Kidney glomerular epithelial cell (primary cell): Measurements from ENCODE around the gene HRAS.
"Not testable (repeated sequence)": the region's sequence is repeated elsewhere in the genome, so short reads cannot be mapped to it uniquely, and the experiment has no call there.

Source experiments
- DNase-seq: peaks from one replicate; lab custom pipeline; 2025; lab: John Stamatoyannopoulos, UW

The HRAS gene

GRCh38 chr11:532986-533585 lies 2.3 kb downstream of the HRAS start:
- DNase-seq = no peak

GRCh38 chr11:532527-532985 lies 2.8 kb downstream of the HRAS start:
- no peak for DNase-seq

- no peak for DNase-seq
These were observed 3.4 kb downstream of the HRAS start for GRCh38 chr11:531919-532526.

GRCh38 chr11:530960-531831 lies 4.2 kb downstream of the HRAS start:
- DNase-seq = no peak

GRCh38 chr11:529728-530411 lies 5.5 kb downstream of the HRAS start:
- DNase-seq = no peak

GRCh38 chr11:528815-529727 lies 6.3 kb downstream of the HRAS start:
- no peak for DNase-seq

- DNase-seq = no peak
These were observed 7.1 kb downstream of the HRAS start for GRCh38 chr11:528166-528814.

GRCh38 chr11:526192-526591 lies 9.2 kb downstream of the HRAS start:
- no peak for DNase-seq

GRCh38 chr11:521177-521688 lies 14.1 kb downstream of the HRAS start:
- DNase-seq = no peak

GRCh38 chr11:520428-521176 lies 14.8 kb downstream of the HRAS start:
- DNase-seq = no peak

GRCh38 chr11:518463-519202 lies 16.7 kb downstream of the HRAS start:
- peak; percentile 88 for DNase-seq

- DNase-seq = not testable (repeated sequence)
These were observed 18.3 kb downstream of the HRAS start for GRCh38 chr11:516918-517685.

GRCh38 chr11:516400-516799 lies 19.0 kb downstream of the HRAS start:
- DNase-seq = no peak

- DNase-seq = no peak
These were observed 20.2 kb downstream of the HRAS start for GRCh38 chr11:515131-515530.

- DNase-seq = no peak
These were observed 20.8 kb downstream of the HRAS start for GRCh38 chr11:514606-515005.

- no peak for DNase-seq
These were observed 22.4 kb downstream of the HRAS start for GRCh38 chr11:512761-513595.

- no peak for DNase-seq
These were observed 26.4 kb downstream of the HRAS start for GRCh38 chr11:508956-509355.
